Ascending aorta (tissue), 2 donors: Measurements from ENCODE around the gene RFX3. TPM values are rescaled to one million over a fixed set of nuclear protein-coding genes. Genes with fewer than 3 reads are reported as not detected.

Experiments used
- DNase-seq, 2 donors: peaks; one replicate each; pipeline ENCODE4 v3.0.0-alpha.2; 2019; ENCODE audit warnings: low spot score in 2 of 2
- H3K27ac ChIP-seq, 2 donors: fragments of 200-600 bp; sonication (generic); one replicate each; pipeline ENCODE4 v1.5.1; 2016 to 2017; ENCODE audit warnings: mild to moderate bottlenecking in 1 of 2
- H3K27me3 ChIP-seq: fragments of 200-600 bp; sonication (generic); one replicate; pipeline ENCODE4 v1.5.1; 2017
- H3K36me3 ChIP-seq, 2 donors: fragments of 200-600 bp; sonication (generic); one replicate each; pipeline ENCODE4 v1.5.1; 2016
- H3K4me1 ChIP-seq, 2 donors: fragments of 200-600 bp; sonication (generic); one replicate each; pipeline ENCODE4 v1.5.1; 2016 to 2017; ENCODE audit warnings: mild to moderate bottlenecking in 1 of 2
- H3K4me3 ChIP-seq, 2 donors: fragments of 200-600 bp; sonication (generic); one replicate each; pipeline ENCODE4 v1.5.1; 2016 to 2017; ENCODE audit warnings: mild to moderate bottlenecking in 1 of 2
- H3K9me3 ChIP-seq, 2 donors: fragments of 200-600 bp; sonication (generic); one replicate each; pipeline ENCODE4 v1.5.1; 2016
- CTCF ChIP-seq, 3 experiments: fragments of 200-600 bp in 2 of 3; fragments of 450-650 bp in 1 of 3; sonication (generic) in 2 of 3; IDR thresholded peaks; one replicate each; pipeline ENCODE4 v1.5.1; 2016 to 2019; ENCODE audit warnings: antibody characterized with exemption in 3 of 3, mild to moderate bottlenecking in 1 of 3, moderate library complexity in 1 of 3
- intact Hi-C: fragments of 100-400 bp; cut with DNase I; formaldehyde crosslinking; loops from one replicate; pipeline ENCODE4 v1.15.1; 2023
- total RNA-seq: library from RNA; depleted of rRNA; stranded (reverse); fragments of >200 nt; gene quantifications from one replicate; pipeline ENCODE4 v1.1.0, GENCODE V29; 2016

The RFX3 gene
- total RNA-seq, 1 donor from 2014 or later = 4.0 TPM

GRCh38 chr9:3397766-3398165 is 128.0 kb downstream of the RFX3 start:
- no peak for TF ChIP-seq CTCF (IDR thresholded peaks at IDR 0.05)
- no peaks in the 10 kb centered on the region for H3K4me1 ChIP-seq
- no peak overlapping the region for H3K27ac ChIP-seq
- DNase-seq = no peak
- no peak overlapping the region for H3K4me3 ChIP-seq
- H3K27me3 ChIP-seq = no peaks in the 10 kb centered on the region
- H3K9me3 ChIP-seq = no peaks in the 10 kb centered on the region
- H3K36me3 ChIP-seq = no peaks in the 10 kb centered on the region
- intact Hi-C loops = no loop called here

GRCh38 chr9:3391414-3391813 is 134.4 kb downstream of the RFX3 start:
- Histone ChIP-seq H3K9me3 (no peaks in the 10 kb centered on the region), H3K4me1 (no peaks in the 10 kb centered on the region), H3K27me3 (no peaks in the 10 kb centered on the region), H3K27ac (no peak overlapping the region), H3K4me3 (no peak overlapping the region), H3K36me3 (no peaks in the 10 kb centered on the region)
- intact Hi-C loops = no loop called here
- TF ChIP-seq CTCF (IDR thresholded peaks at IDR 0.05) = no peak
- no peak for DNase-seq

DNA sequence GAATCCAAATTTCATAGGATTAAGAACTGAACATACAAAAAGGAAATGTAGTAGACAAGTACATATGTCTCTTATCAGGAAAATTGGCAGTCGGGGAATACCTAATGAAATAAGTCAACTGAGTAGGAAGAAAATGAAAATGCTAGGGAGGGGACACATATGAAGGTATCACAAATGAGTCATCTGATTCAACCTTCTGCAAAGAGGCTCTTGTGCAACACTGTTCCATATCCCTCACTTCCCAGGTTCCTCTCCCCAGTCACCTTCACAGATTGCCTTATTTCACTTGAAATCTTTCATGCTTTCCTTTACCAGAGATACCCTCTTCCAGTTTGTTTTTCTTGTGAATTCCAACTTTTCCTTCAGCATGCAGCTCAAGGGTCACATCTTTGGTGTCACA is 139.0 kb downstream of the RFX3 start:
- DNase-seq = no peak
- intact Hi-C loops = no loop called here
- H3K4me1 ChIP-seq = no peaks in the 10 kb centered on the region
- no peak overlapping the region for H3K27ac ChIP-seq
- TF ChIP-seq CTCF (IDR thresholded peaks at IDR 0.05) = no peak
- no peaks in the 10 kb centered on the region for H3K27me3 ChIP-seq
- no peaks in the 10 kb centered on the region for H3K9me3 ChIP-seq
- H3K36me3 ChIP-seq = no peaks in the 10 kb centered on the region
- no peak overlapping the region for H3K4me3 ChIP-seq

- H3K4me3 ChIP-seq = no peak overlapping the region
- H3K9me3 ChIP-seq = no peaks in the 10 kb centered on the region
- H3K27ac ChIP-seq = no peak overlapping the region
- H3K27me3 ChIP-seq = no peaks in the 10 kb centered on the region
- intact Hi-C loops = no loop called here
- TF ChIP-seq CTCF (IDR thresholded peaks at IDR 0.05) = no peak
- no peaks in the 10 kb centered on the region for H3K4me1 ChIP-seq
- H3K36me3 ChIP-seq = no peaks in the 10 kb centered on the region
- no peak for DNase-seq
Observed at GRCh38 chr9:3385871-3386270, 139.9 kb downstream of the RFX3 start.

DNA sequence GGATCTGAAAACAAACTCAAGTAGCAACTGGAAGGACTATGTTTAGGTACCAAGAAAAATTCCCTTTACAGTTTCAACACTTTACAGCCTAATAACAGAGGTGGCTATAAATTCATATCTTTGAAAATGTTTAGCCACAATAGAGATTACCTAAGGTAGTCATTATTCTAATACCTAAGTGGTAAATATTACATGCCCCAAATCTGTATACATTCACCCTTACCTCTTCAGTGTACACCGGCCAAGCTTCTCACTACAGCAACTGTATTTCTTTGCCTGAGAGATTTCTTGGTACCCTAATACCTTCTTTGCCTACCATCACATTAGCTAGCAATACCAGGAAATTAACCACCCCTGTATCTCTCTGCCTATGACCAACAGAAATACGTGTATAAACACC is 154.0 kb downstream of the RFX3 start:
- Histone ChIP-seq H3K4me3 (no peak overlapping the region), H3K4me1 (no peaks in the 10 kb centered on the region), H3K27me3 (no peaks in the 10 kb centered on the region), H3K9me3 (no peaks in the 10 kb centered on the region), H3K27ac (no peak overlapping the region), H3K36me3 (no peaks in the 10 kb centered on the region)
- DNase-seq = no peak
- TF ChIP-seq CTCF (IDR thresholded peaks at IDR 0.05) = no peak
- intact Hi-C loops = no loop called here

DNA sequence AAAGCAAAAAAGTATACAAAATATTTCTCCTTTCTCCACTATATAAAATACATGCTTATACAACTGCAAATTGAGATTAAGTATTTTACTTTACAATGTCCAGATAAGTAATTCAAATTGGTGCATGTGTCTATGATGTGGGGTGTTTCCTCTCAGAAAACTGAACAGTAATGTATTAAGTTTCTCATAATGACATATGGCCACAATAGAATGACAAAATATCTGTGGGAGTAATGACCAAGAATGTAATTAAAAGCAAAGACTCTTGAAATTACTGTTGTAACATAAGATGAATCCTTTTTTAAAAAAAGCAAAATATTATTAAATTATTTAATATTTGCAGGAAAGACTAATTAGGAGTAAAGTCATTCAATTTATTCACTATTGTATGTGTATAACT is 155.1 kb downstream of the RFX3 start:
- Histone ChIP-seq H3K4me1 (no peaks in the 10 kb centered on the region), H3K27me3 (no peaks in the 10 kb centered on the region), H3K9me3 (no peaks in the 10 kb centered on the region), H3K27ac (no peak overlapping the region), H3K36me3 (no peaks in the 10 kb centered on the region), H3K4me3 (no peak overlapping the region)
- no peak for DNase-seq
- intact Hi-C loops = no loop called here
- TF ChIP-seq CTCF (IDR thresholded peaks at IDR 0.05) = no peak
